HEK293 (cell line): ENCODE data around the gene DLG2.

ENCODE experiments used
- CTCF ChIP-seq: fragments of 450-650 bp; formaldehyde crosslinking; IDR thresholded peaks from 2 replicates; pipeline ENCODE4 v1.5.1; 2016; ENCODE audit warnings: missing biosample characterization, missing genetic modification characterization
- ZFP41 ChIP-seq: fragments of 450-650 bp; formaldehyde crosslinking; IDR thresholded peaks from 2 replicates; pipeline ENCODE4 v1.5.1; 2016; ENCODE audit warnings: missing biosample characterization, missing genetic modification characterization, borderline replicate concordance
- ZNF292 ChIP-seq: fragments of 450-650 bp; formaldehyde crosslinking; IDR thresholded peaks from 2 replicates; pipeline ENCODE4 v1.5.1; 2016; ENCODE audit warnings: low read depth, missing biosample characterization, missing genetic modification characterization, borderline replicate concordance

- no peak for TF ChIP-seq ZFP41 (tag by site-specific recombination)
- no peak for TF ChIP-seq CTCF
- TF ChIP-seq ZNF292 (tag by site-specific recombination) = no peak
These were observed 1497.1 kb downstream of the DLG2 start for GRCh38 chr11:84129961-84130576.
